HG03460 (cell line): ENCODE data around the gene BEAN1.

Experiments
- ATAC-seq: cut with Tn5 transposase; IDR thresholded peaks from one replicate; pipeline ENCODE4 v1.9.1; 2021; ENCODE audit not compliant: unreplicated experiment

Gene BEAN1

GRCh38 chr16:66427036-66427860 is at the start of gene BEAN1:
Gene BEAN1, plus strand, starts transcription at chr16:66427295. Its CDS starts 10,382 bp downstream, at chr16:66437677.
- ATAC-seq = no peak

- ATAC-seq = no peak
These were observed 49.8 kb upstream of the BEAN1 start for GRCh38 chr16:66377324-66377723.

- ATAC-seq = no peak
These were observed 48.1 kb upstream of the BEAN1 start for GRCh38 chr16:66378741-66379570.

- ATAC-seq = no peak
These were observed 47.5 kb upstream of the BEAN1 start for GRCh38 chr16:66379571-66379941.

GRCh38 chr16:66380421-66380820 is 46.7 kb upstream of the BEAN1 start:
- ATAC-seq = no peak

GRCh38 chr16:66381585-66382170 is 45.4 kb upstream of the BEAN1 start:
- ATAC-seq = no peak

- no peak for ATAC-seq
These were observed 44.7 kb upstream of the BEAN1 start for GRCh38 chr16:66382171-66382965.

GRCh38 chr16:66382966-66383299 is 44.2 kb upstream of the BEAN1 start:
- no peak for ATAC-seq

GRCh38 chr16:66383551-66383950 is 43.5 kb upstream of the BEAN1 start:
- ATAC-seq = no peak

GRCh38 chr16:66385415-66385814 is 41.7 kb upstream of the BEAN1 start:
- ATAC-seq = no peak

GRCh38 chr16:66386629-66387622 is 40.2 kb upstream of the BEAN1 start:
- ATAC-seq = no peak

- no peak for ATAC-seq
These were observed 39.2 kb upstream of the BEAN1 start for GRCh38 chr16:66387817-66388332.

- ATAC-seq = no peak
These were observed 38.5 kb upstream of the BEAN1 start for GRCh38 chr16:66388350-66389139.

GRCh38 chr16:66389256-66390176 is 37.6 kb upstream of the BEAN1 start:
- ATAC-seq = no peak

GRCh38 chr16:66390346-66391108 is 36.6 kb upstream of the BEAN1 start:
- no peak for ATAC-seq

- ATAC-seq = no peak
These were observed 35.1 kb upstream of the BEAN1 start for GRCh38 chr16:66391726-66392670.
